ENCODE data around the gene NOTCH1.

NOTCH1 gene

GRCh38 chr9:136513191-136513590 is 32.7 kb downstream of the NOTCH1 start:
- DNase-seq, result no peak

DNA sequence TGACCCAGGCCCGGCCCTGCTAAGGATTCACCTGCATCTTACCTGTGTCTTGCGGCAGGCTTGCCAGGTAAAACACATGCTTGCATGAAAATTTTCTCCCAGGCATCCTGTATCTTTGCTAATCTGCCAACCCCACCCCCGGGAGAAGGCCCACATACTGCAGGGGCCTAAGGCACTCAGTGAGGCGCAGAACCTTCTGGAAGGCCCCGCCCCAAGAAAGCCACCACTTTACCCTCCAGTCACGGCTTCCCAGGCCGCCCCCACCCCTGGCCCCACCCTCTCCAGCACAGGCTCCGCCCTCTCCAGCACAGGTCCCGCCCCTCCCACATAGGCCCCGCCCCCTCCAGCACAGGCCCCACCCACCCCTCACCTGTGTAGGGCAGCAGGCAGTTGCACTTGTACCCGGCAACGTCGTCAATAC is 33.2 kb downstream of the NOTCH1 start:
- DNase-seq, result no peak

DNA sequence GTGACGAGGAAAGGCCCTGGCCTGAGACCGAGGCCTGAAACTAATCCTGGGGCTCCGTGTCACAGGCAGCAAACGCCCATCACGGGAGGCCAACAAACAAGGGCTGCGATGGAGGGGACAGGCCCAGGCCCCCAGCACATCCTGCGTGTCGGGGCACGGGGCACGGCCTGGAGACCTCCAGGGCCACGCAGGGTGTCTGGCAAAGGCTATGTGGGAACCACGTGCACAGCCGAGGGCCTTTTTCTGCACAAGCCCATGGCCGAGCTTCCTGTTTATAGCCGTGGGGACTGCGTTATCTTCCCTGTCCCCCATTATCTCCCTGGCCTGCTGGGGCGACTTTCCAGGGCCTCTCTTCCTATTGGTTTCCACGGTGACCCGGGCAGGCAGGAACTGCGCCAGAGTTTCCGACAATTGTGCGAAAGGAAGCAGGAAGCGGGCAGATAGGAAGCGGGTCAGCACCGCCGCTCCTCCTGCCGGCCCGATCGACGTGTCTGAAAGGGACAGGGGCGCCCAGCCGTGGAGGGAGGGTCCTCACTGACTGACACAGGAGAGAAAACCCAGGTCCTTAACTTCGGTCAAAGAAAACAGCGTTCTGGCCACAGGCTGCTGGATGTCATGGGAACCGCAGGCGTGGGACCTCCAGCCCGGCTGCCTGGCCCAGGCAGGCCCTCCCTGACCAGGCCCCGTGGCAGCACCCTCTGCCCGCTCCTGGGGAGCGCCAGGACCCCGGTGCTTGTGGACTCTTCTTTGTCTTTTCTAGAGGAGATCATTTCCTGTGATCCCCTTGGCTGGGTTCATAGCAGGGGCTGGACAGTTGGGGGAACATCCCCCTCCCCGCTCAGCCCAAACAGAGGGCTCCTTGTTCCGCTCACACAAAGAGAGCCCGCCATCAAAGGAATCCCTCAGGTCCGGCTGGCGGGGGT is 33.9 kb downstream of the NOTCH1 start:
- no peak for DNase-seq

DNA sequence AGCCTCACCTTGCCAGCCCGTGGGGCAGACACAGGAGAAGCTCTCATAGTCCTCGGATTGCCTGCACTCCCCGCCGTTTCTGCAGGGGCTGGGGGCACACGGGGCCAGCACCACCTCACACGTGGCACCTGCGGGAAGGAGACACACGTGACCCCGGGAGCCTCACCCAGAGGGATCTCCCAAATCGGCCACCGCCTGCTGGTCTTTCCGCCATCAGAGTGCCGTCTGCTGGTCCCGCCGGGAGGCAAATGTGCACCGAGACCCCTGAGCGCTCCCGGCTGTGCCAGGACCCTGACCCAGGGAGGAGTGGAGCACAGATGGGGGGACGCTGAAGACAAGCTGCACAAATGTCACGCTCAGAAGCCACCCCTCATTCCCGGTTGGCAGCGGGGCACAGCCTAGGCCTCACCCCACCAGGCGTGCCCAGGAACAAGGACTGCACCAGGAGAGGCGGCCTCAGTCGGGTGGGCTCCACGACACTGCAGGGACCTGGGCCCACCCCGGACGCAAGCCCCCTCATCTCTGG is 34.6 kb downstream of the NOTCH1 start:
- DNase-seq, result no peak

DNA sequence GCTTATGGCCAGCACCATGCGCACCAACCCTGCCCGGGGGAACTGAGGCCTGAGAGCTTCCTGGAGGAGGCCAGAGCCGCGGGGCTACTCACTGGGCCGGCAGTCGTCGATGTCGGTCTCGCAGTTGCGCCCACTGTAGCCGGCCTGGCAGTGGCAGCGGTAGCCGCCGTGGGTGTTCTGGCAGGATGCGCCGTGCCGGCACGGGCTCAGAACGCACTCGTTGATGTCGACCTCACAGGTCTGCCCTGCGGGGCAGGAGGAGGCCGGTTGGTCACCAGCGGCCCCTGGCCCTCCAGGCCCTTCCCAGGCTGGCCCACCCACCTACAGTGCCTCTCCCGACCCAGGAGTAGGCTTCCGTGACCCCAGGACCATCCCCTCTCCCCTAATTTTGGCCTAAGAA is 35.3 kb downstream of the NOTCH1 start:
- no peak for DNase-seq

DNA sequence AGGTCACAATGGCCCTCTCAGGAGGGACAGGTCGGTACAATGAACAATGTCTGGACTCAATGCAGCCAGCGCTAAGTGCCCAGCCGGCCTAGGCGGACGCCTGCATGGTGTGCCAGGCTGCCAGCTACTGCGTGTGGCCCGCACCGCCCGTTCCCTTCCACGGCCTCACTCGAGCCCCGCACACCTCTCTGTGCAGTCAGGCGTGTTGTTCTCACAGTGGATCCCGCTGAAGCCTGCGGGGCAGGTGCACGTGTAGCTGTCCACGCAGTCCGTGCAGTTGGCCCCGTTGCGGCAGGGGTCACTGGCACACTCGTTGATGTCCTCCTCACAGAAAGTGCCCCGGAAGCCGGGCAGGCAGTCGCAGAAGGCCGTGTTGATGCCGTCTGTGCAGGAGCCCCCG is 36.3 kb downstream of the NOTCH1 start:
- no peak for DNase-seq

DNA sequence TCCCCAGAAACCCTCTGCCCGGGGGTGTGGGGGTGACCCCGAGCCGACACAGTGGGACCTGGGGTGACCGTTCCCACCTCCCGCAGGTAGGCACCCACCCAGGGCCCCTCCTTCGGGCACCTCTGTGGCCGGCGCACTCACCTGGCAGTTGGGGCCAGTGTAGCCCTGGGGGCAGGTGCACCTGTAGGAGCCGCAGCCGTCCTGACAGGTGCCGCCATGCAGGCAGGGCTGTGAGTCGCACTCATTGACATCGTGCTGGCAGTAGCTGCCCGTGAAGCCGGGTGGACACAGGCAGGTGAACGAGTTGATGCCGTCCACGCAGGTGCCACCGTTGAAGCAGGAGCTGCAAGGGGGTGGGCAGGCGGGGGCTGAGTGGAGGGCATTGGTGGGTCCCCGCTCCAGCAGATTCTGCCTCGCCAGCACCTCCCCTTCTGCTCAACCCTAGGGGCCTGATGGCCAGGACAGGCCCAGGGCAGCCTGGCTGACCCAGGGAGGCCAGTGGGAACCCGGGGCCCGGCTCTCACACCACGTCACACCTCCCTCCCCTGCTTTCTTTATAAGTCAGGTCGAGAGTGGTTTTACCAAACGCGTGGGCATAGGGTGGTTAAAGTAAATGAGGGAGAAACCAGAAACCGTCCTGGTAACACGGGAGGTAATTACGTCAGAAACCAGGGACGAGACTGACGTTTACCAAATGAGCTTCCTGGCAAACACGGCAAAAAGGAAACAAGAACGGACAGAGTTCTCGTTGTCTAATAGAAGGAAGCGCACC is 36.9 kb downstream of the NOTCH1 start:
- no peak for DNase-seq

- no peak for DNase-seq
These were observed 37.9 kb downstream of the NOTCH1 start for GRCh38 chr9:136507992-136508375.

DNA sequence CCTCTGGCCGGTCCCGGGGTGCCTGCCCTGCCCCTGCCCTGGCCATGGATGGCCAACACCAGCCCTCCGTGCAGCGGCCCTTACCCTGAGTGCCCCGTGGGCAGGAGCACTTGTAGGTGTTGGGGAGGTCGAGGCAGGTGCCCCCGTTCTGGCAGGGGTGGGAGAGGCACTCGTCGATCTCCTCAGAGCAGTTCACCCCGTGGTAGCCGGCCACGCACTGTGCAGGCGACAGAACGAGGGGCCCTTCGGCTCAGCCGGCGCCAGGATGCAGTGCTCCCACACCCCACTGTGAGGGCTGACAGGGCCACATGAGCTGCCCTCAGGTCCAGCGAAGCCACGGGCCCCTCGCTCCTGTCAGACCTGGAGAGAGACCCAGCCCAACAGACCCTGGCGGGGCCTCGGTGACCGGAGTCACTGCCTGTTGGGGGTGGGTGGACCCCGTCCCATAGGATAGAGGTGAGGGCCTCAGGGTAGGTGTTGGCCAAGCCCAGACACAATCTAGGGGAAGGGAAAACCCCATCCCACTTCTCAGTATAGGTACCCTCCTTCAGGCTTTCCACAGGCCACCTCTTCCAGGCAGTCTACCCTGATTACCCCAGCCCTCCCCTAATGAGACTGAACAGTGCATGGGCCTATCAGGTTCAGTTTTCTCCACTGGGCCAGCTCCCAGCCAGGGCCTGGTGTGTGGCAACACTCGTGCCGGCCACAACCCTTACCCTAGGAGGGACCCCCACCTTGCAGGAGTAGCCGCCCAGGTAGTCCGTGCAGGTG is 38.4 kb downstream of the NOTCH1 start:
- DNase-seq, result no peak

DNA sequence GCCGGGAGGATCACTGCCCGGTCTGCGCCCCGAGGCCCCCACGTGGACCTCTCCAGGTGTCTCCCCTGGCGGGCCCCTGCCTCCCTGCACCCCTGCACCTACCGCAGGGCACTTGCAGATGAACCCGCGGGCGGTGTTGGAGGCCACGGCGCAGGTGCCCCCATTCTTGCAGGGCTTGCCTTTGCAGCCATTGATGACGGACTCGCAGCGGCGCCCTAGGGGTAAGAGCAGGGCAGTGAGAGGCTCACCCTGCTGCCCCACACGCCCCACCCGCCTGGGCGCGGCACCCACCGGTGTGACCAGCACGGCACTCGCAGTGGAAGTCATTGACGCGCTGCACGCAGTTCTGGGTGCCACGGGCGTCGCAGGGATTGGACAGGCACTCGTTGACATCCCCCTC is 39.4 kb downstream of the NOTCH1 start:
- no peak for DNase-seq

GRCh38 chr9:136505406-136506403 is 40.1 kb downstream of the NOTCH1 start:
- DNase-seq, result no peak

DNA sequence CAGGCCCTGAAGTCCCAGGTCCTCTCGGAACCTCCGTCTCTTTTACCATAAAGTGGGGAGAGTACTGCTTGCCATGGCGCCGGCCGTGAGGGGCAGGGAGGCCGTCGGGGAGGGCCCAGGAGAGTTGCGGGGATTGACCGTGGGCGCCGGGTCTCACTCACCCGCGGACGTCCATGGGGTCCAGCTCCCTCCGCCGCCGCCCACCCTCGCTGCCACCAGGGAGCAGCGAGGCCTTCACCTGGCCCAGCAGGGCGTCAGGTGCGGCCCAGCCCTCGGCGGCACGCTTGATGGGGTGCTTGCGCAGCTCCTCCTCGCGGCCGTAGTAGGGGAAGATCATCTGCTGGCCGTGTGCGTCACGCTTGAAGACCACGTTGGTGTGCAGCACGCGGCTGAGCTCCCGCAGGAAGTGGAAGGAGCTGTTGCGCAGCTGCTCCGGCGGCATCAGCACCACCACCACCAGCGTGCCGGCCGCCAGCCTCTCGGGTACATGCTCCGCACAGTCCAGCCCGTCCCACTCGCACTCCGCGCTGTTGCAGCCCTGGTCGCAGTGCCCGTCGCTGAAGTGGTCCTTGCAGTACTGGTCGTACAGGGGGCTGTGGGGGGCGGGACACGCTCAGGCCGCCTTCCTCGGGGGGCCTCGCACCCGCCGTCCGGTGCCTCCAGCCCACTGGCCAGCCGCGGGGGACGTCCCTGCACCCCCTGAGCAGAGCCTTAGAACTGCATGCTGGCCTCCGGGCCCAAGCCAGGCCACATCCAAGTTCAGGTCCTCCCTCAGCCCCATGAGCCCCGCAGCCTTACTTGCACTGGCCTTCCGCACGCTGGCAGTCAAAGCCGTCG is 41.1 kb downstream of the NOTCH1 start:
- no peak for DNase-seq

DNA sequence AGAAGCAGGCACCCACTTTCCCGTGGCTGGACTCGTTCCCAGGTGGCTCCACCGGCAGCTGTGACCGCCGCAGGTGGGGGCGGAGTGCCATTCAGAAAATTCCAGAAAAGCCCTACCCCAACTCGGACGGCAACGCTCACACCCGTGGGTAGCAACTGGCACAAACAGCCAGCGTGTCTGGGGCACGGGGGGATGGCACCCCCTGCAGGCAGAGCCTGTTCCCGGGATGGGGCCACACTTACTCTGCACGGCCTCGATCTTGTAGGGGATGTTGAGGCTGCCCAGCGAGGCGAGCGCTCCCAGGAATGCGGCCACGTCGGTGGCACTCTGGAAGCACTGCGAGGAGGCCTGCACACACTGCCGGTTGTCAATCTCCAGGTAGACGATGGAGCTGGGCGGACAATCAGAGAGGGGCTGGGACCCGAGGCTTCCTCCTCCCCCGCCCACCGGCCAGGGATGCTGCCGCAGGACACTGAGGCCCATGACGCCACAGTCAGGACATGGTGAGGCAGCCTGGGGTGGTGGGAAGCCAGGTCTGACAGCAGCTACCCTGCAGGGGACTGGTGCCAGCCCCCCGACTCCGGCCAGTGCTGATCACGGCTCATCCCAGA is 42.8 kb downstream of the NOTCH1 start:
- no peak for DNase-seq

- no peak for DNase-seq
These were observed 43.7 kb downstream of the NOTCH1 start for GRCh38 chr9:136502196-136502595.

DNA sequence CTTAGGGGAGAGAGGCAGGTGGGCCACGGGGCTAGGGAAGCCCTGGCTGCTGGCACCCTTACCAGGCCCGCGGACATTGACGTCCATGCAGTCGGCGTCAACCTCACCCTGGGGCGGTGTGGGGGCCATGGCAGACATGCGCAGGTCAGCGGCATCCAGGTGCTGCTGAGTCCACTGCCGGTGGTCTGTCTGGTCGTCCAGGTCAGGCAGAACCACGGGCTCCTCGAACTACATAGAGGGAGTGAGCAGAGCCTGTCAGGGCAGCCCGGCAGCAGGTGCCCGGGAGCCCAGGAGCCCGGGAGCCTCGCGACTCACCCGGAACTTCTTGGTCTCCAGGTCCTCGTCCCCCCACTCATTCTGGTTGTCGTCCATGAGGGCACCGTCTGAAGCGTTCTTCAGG is 44.2 kb downstream of the NOTCH1 start:
- DNase-seq, result no peak

DNA sequence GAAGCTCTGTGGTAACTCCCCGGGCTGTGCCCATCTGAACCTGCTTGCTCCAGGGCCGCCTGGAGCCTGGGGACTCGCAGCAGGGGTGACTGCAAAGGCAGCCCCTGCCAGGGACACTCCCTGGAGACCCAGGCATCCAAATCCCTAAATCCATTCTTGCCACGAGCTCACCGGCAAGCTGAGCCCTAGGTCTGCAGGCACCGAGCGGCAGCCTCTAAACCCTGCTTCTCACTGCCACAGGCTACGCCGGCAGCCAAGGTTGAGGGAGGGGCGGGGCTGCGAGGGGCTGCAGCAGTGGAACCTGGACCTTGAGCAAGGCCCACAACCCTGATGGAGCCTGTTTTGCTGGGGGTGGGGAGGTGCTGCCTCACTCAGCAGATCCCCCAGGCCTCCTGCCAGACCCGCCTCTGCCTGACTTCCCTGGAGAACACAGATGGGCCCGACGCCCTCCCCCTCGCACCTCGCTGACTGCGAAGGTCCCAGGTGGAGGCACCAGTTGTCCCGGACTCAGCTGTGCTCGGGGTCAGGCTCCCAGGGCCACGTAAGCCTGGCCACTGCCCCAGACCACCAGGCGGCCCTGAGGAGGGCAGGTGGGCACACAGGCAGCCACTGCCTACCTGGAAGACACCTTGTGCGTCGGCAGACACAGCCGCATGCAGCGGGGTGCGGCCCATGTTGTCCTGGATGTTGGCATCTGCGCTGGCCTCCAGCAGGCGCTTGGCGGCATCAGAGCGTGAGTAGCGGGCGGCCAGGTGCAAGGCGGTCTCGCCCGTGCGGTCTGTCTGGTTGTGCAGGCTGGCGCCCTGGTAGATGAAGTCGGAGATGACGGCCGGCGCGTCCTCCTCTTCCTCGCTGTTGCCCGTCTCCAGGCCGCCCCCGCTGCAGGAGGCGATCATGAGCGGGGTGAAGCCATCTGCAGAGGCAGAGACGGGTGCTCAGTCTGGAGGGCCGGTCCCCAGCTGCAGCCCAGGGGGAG is 45.6 kb downstream of the NOTCH1 start:
- no peak for DNase-seq

- DNase-seq, result no peak
These were observed 46.5 kb downstream of the NOTCH1 start for GRCh38 chr9:136499071-136499934.
